Esophagus muscularis mucosa (tissue), 3 donors: Measurements from ENCODE around the gene TES.

Experiments
- CTCF ChIP-seq, 3 experiments: fragments of 200-600 bp in 2 of 3; fragments of 450-650 bp in 1 of 3; sonication (generic) in 2 of 3; IDR thresholded peaks; one replicate each; pipeline ENCODE4 v1.5.1; 2017 to 2019; ENCODE audit warnings: antibody characterized with exemption in 3 of 3, mild to moderate bottlenecking in 2 of 3, moderate library complexity in 1 of 3
- POLR2A ChIP-seq: fragments of 450-650 bp; IDR thresholded peaks from one replicate; pipeline ENCODE4 v1.6.1; 2017; ENCODE audit warnings: antibody characterized with exemption, moderate library complexity, mild to moderate bottlenecking, low read depth

GRCh38 chr7:116241291-116241690, 31.0 kb downstream of the TES start:
- TF ChIP-seq POLR2A (no peak), CTCF (IDR thresholded peaks at IDR 0.05) (no peak)
